Activated CD8-positive, alpha-beta memory T cell treated with anti-CD3 and anti-CD28 coated beads, Interleukin-2, amount 50 U/mL, for 24 hours (primary cell): ENCODE results near the gene SSMEM1.
"Not testable (repeated sequence)": the region's sequence is repeated elsewhere in the genome, so short reads cannot be mapped to it uniquely, and the experiment has no call there.

Source experiments
- DNase-seq: peaks from one replicate; pipeline ENCODE4 v3.0.0-alpha.2; 2020; ENCODE audit errors: extremely low read depth

SSMEM1 gene

DNA sequence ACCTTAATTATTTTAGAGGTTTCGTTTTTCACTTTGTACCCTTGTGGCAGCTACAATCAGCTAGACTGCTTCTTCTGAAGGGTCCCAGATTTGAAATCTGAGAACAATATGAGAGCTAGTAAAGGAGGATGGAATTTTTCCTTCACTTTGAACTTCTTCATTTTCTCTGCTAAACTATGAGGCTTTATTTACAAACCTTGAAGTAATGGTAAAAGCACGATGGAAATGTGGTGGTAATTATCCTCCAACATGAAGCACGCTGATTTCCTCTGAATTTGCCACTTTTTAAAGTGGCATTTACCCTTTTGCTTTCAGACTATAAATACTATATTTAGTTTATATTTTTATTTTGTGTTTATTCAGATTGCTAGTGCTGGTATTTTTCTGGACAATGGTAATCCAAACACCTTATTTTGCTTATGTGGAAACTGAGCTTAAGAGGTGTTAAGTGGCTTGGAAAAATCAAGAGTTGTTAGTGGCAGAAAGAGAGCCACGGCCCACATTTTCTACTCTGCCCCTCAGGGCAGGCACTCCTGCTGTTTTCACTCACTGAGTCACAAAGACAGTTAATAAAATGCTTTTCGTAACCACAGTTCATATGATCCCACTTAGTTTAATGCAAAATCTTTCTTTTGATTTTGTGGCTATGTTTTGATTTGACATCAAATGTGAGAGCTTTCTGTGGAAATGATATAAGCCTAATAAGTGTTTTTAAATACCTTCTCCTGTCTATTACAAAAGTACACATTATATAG lies 2.7 kb downstream of the SSMEM1 start:
- no peak for DNase-seq

DNA sequence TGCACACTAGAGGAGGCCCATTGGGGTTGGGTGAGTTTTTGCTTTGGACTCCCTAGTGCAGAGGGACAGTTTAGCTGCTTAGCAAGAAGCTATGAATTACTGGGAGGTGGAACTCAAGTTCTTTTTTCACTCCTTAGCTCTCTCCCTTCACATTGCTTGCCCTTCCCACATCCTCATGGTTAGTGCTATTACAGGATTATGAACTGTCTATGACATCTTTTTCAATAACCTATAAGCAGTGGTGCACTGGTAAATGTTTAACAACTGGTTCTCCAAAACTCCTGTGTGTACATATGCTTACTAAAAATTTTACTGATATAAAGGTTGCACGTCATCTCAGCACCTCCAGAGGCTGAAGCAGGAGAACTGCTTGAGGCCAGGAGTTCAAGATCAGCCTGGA lies 6.2 kb downstream of the SSMEM1 start:
- no peak for DNase-seq

DNA sequence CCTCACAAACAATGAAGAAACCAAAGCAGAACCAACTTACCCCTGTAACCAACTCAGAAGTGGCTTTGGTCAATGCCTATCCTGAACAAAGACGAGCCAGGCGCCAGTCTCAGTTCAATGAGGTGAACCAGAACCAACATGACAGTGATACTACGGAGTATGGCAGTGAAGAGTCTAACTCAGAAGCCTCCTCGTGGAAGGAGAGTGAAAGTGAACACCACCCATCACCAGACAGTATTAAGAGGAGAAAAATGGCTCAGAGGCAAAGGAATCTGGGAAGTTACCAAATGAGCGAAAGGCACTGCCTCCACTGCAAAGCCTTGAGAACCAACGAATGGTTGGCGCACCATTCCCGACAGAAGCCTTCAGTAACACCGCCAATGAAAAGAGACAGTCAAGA lies 8.4 kb downstream of the SSMEM1 start:
- no peak for DNase-seq

DNA sequence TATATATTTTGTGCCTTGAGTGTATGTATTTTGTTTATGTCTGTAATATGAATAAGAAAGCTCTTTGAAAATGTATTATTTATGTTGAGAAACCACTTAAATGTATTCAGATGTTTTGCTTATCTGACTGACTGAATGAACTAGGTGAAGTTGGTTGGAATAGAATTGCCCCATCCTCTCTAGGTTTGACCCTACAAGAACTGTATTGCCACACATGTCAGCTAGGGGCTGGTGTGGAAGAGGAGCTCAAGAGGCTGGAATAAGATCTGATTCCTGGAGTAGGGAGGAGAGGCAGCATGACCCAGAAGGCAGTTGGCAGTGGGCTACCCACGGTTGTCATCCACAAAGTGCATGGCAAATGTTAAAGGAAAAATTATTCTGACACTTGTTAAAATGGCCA lies 9.1 kb downstream of the SSMEM1 start:
- no peak for DNase-seq

DNA sequence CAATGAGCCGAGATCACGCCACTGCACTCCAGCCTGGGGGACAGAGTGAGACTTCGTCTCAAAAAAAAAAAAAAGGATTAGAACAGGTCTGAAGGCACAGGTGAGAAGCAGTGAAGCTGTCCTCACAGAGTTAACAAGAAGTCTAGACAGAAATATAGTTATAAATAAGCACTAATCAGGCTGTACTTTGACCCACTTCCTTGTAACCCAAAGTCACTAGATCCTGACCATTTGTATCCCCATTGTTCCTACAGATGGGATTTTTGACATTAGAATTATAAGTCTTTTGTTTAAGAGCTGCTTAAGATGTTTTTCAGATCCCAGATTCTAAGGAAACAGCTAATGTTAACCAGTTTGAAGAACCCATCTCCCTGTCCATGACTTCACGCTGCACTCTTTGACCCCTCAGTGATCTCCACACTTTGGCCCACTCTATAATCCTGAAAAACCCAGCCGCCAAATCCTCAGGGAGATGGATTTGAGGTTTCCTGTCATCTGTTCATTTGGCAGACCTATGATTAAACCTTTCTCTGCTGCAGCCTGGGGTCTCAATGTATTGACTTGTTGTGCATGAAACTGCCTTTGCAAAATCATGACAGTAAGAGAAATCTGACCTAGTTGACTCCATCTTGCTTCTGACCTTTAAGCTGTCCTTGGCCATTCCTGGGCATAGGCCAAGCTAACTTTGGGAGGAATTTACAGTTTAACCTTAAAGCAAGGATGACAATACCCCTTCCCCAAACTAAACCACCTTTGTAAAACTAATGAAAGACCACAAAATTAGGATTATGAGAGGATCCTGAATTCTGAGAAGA lies 11.4 kb downstream of the SSMEM1 start:
- no peak for DNase-seq

DNA sequence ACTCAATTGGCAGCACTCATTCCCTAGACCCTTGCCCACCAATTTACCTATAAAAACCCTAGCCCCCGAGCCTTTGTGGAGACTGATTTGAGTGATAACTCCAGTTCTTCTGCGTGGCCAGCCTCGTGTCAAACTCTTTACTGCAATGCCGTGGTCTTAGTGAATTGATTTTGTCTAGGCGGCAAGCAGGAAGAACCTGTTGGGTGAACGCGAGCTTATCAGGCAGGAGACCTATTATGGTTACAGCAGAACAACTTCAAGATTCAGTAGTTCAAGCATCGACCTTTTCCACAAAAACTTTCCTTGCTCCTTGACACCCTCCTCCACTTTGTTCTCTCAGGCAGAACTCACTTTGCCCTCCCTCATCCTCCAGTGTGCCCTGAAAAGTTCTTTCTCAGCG lies 12.2 kb downstream of the SSMEM1 start:
- no peak for DNase-seq

DNA sequence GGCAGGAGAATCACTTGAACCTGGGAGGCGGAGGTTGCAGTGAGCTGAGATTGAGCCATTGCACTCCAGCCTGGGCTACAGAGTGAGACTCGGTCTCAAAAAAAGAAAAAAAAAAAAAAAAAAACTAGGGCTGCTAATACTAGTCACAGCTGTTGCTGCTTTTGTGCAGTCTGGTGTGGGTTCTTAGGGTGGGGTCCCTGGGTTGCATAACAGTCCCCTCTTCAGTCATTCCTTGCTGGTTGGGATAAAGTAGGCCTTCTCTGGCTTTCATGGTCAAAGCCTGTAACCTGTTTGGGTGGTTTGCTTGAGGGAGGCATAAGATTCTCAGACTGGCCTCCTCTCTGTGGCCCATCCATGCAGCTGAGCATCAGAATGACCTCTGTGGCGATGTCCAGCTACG lies 14.1 kb downstream of the SSMEM1 start:
- DNase-seq = no peak

DNA sequence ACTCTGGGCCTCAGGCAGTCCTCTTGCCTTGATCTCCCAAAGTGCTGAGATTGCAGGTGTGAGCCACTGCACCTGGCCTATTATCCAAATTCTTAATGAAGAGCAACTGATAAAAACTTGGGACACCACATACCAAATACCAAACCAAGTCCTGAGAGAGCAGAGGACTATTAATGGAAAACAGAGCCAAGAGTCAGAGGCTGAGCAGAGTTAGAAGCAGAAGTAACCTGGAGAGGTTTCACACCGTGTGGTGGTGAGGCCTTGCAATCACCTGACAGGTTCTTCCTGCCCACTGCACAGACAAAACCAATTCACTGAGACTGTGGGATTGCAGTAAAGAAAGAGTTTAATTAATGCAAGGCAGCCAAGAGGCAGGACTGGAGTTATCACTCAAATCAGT lies 16.0 kb downstream of the SSMEM1 start:
- no peak for DNase-seq

DNA sequence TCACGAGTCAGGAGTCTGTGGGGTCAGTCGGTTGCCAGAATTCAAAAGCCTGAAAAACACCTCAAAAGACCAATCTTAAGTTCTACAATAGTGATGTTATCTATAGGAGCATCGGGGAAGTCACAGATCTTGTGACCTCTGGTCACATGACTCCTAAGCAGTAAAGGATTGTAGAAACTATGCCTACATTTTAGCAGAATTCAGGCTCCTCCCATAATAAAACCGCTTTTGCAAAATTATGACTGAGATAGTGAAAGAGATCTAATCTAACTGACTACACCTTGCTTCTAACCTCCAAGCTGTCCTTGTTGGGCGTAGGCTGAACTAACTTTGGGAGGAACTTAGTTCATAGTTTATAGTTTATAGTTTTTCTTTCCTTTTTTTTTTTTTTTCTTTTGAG lies 16.6 kb downstream of the SSMEM1 start:
- DNase-seq = no peak

DNA sequence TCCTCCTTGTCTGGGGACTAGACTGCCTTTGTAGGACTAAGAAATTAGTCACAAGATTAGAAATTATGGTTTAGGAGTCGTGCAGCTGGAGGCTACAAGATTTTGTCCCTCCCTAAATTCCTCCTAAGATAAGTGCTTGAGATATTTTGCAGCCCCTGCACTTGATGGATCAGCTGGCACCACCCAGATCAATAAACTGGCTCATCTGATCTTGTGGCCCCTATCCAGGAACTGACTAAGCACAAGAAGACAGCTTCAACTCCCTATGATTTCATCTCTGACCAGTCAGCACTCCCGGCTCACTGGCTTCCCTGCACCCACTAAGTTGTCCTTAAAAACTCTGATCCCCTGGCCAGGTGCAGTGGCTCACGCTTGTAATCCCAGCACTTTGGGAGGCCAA lies 17.3 kb downstream of the SSMEM1 start:
- DNase-seq = not testable (repeated sequence)

DNA sequence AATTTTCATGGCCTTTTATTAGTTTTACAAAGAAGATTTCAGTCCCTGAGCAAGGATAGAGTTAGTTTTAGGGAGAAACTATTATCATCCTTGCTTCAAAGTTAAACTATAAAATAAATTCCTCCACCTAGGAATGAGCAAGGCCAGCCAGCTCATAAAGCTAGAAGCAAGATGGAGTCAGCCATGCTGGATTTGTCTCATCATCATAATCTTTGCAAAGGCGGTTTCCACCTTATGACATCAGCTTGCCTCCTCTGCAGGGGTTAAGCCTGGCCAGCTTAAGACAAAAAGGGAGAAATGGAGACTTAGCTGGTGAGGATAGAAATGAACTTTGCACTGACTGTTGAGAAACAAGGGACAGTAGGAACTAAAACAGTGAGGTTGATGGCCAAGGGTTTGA lies 18.7 kb downstream of the SSMEM1 start:
- no peak for DNase-seq

DNA sequence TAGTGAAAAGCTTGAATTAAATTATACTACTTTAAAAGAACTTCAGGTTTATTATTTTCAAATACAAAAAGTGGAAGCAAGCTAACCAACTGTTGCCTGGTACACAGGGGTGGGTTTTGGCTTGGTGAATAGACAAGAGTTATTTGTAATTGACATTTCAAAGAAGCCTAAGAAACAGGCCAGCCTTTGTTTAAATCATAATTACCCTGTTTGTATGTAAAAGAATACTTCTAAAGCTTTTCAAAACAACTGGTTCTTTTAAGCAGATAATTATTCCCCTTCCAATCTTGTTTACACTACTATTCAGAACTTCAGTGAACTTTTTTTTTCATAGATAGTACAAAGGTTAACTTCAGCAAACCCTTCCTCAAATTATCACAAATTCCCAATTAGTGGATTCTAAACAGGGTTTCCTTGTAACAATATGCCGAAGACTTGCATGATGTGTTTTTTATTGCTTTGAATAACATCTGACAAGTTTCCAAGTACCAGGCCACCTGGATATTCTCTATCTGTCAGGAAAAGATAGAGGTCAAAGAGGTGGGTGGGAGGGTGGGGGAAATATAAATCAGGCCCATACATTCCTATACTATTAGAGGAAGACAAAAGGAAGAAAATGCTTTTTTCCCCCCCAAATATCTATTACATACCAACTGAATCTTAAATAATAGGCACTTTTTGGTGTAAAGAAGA lies 20.4 kb downstream of the SSMEM1 start:
- DNase-seq = no peak

DNA sequence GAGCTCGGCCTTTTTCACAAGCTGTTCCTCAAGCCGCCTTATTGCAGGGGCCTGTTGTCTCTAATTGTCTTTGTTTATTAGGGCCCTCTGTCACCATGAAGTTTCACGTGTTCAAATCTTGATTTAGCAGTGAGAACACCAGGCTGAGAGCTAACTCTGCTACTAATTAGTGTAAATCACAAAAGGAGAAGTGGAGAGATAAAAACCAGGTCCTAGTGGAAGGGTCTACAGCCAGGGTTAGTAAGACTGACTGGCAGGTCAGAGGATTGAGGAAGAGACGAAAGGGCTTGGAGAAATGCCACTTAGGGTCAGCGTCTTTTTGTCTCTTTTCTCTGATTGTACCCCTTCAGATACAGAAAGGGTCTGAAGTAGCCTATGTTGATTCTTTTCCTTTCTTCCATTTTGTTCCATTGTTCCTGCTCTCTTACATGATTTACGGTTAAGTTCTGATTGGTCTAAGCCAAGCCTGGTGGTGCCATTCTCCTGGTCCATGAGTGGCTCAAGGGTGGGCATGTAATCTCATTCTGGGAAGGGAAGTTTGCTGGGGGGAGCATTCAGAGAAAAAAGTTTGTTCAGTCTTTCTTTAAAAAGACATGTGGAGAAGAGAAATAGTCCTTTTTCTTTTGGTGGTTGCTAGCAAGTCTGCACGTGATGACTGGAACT lies 21.3 kb downstream of the SSMEM1 start:
- no peak for DNase-seq

DNA sequence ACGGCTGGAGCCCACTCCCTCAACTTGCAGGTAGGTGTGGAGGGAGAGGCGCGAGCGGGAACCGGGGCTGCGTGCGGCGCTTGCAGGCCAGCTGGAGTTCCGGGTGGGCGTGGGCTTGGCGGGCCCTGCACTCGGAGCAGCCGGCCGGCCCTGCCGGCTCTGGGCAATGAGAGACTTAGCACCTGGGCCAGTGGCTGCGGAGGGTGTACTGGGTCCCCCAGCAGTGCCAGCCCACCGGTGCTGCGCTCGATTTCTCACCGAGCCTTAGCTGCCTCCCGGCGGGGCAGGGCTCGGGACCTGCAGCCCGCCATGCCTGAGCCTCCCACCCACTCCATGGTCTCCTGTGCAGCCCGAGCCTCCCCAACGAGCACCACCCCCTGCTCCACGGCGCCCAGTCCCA lies 22.3 kb downstream of the SSMEM1 start:
- DNase-seq = not testable (repeated sequence)

DNA sequence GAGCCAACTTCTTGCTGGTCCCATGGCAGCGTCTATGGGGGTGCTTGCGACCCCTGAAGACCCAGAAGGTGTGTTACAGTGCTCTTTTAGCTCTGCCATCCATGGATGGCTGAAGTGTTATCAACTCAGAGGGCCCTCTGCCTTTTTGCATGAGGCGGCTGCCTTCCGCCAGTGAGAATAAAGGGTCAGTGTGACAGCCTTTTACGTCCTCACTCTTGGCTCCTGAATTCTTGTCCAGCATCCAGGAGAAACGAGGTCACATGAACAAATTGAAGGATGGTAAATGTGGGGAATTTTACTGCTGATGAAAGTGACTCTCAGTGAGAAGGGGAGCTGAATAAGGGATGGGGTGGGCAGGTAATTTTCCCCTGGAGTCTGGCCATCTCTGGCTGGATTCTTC lies 24.1 kb downstream of the SSMEM1 start:
- no peak for DNase-seq

DNA sequence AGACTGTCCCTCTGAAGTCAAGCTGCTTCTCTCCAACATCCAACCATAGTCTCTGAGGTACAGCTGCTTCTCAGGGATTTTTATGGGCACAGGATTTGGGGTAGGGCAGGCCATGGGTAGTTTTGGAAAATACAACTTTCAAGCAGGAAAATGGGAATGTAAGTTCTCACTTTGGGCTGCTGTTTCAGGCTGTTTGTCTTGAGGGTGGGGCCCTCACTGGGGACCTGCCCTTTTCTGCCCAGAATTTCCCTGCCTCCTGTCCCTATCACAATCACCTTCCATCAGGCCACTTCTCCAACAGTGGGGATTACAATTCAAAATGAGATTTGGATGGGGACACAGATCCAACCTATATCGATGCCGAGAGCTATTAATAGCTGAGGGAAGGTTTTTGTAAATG lies 24.5 kb downstream of the SSMEM1 start:
- DNase-seq = no peak

DNA sequence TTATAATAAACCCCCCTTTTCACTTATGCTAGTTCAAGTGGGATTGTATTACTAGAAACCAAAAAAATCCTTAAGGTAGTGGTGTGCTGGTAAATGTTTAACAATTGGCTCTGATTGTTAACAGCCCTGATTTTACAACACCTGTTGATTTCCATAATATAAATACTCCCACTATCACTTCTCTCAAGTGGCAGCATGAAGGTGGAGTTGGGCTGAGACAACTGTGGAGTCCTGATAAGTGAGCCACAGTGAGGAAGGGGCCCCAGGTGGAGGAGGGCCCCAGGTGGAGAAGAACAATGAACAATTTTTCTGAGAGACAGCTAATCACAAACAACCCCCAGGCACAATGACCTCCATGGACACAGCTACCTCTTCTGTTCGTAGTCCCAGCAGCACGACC lies 26.4 kb downstream of the SSMEM1 start:
- no peak for DNase-seq

DNA sequence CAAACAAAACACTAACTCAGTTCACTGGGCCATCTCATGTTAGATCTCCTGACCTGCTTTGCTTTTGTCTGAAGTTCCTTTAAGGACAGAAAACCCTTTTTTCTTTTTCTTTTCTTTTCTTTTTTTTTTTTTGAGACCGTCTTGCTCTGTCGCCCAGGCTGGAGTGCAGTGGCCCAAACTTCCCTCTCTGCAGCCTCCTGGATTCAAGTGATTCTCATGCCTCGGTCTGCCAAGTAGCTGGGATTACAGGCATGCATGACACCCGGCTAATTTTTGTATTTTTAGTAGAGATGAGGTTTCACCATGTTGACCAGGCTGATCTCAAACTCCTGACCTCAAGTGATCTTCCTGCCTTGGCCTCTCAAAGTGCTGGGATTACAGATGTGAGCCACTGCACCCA lies 28.7 kb downstream of the SSMEM1 start:
- not testable (repeated sequence) for DNase-seq

DNA sequence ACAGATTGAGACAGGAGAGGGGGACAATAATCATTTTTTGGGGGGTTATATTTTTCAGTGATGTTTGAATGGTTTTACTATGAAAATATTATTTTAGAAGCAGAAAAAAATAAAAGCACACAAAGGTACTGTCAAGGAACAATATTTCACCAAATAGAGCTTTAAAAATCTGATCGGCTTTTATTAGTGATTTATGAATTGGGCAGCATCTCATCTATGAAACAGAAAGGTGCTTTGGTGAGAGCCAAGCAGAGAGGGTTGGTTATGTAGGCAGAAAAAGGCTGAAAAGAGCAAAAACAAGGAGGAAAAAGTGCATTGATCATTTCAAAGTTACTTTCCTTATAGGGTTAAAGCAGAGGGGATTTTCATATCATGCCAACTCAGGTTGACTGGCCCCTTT lies 32.6 kb downstream of the SSMEM1 start:
- DNase-seq = no peak

DNA sequence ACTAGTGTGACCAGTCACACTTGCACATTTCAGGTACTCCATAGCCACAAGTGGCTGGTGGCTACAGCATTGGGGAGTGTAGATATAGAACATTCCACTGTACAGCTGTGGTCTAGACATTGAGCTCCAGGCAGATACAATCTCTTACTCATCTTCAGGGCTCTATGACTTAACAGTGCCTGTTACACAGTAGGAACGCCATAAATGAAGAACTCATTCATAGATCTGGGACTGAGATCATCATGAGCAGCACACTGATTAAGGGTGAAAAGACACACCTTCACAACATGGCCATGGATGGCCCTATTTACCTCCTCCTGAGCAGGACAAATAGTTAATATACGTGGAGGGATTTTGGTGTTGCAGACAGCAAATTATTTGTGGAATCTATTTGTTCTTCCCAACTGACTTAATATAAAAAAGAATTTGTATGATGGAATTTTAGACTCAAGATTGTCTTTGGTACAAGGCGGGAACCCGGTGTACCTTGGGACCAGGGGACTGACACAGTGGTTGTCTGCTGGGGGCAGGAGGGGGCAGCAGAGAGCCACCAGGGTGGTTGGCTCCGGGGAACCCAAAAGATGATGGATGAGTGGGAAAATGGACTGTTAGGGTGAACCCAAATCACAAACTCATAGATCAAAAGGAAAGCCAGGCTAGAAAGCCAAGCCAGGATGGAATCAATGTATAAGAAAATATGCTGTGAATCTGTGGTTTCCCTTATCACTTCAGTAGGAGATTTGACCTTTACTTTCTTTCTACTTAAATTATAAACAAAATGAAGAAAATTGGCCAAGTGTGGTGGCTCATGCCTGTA lies 34.7 kb downstream of the SSMEM1 start:
- DNase-seq = peak; percentile 4

DNA sequence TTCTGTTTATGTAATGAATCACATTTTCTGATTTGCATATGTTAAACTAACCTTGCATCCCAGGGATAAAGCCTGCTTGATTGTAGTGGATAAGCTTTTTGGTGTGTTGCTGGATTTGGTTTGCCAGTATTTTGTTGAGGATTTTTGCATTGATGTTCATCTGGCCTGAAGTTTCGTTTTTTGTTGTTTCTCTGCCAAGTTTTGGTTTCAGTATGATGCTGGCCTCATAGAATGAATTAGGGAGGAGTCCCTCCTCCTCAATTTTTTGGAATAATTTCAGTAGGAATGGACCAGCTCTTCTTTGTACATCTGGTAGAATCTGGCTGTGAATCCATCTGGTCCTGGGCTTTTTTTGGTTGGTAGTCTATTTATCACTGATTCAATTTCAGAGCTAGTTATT lies 35.8 kb downstream of the SSMEM1 start:
- not testable (repeated sequence) for DNase-seq
